Vagina (tissue), 2 donors: ENCODE measurements around the gene GNAZ.

Experiments used
- CTCF ChIP-seq, 3 experiments: fragments of 450-650 bp in 2 of 3; fragments of 200-600 bp in 1 of 3; sonication (generic) in 1 of 3; IDR thresholded peaks; one replicate each; pipeline ENCODE4 v1.5.1; 2017 to 2019; ENCODE audit warnings: antibody characterized with exemption in 3 of 3, mild to moderate bottlenecking in 2 of 3, moderate library complexity in 2 of 3
- POLR2A ChIP-seq, 2 donors: fragments of 450-650 bp; IDR thresholded peaks; one replicate each; pipeline ENCODE4 v1.6.1; 2017; ENCODE audit warnings: antibody characterized with exemption in 2 of 2, mild to moderate bottlenecking in 2 of 2, moderate library complexity in 2 of 2

DNA sequence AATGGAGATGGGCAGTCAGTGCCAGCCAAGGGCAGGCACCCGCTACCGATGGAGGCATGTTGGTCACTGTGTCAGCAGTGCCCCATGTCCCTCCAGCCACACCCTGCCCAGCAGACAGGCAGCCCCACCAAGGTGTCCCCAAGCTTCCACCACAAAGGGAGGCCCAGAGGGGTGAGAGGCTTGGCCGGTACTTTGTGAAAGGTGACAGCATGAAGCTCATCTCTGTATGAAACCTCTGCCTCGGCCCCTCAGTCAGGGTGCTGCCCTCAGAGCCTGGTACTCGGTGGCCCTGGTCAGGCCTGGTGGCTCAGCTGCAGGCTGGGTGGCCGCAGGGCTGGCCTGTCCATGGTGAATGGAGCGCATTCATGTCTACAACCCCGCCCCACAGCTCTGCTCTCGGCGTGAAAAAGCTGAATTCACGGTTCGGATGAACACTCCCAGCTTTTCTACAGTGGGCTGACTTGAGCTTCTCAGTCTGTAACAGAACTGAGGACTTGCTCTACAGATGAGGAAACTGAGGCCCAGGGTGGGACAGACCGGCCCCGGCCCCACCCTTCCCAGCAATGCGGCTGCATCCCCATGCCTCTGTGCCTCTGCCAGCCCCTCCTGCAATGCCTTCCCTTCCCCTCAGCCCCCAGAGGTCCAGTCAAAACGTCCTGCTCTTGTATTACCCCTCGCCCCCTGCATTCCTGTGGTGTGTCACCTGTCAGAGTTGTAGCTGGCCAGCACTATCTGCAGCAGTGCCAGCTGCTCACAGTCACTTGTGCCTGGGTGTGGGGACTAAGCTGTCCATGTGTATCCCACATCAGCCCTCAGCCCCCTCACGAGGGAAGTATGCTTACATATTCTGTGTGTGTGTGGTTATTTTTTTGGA lies 43.8 kb downstream of the GNAZ start:
- TF ChIP-seq CTCF (IDR thresholded peaks at IDR 0.05) (no peak), POLR2A (IDR thresholded peaks at IDR 0.05) (no peak)
